HG03159 (cell line): ENCODE data around the gene NXPH4.

ENCODE experiments used
- ATAC-seq: cut with Tn5 transposase; IDR thresholded peaks from one replicate; pipeline ENCODE4 v1.9.1; 2021; ENCODE audit warnings: mild to moderate bottlenecking, moderate library complexity; ENCODE audit not compliant: unreplicated experiment

NXPH4 gene

GRCh38 chr12:57241402-57242310 lies 25.1 kb downstream of the NXPH4 start:
- ATAC-seq = no peak

GRCh38 chr12:57242329-57242690 lies 25.7 kb downstream of the NXPH4 start:
- ATAC-seq = no peak

GRCh38 chr12:57242691-57243454 lies 26.3 kb downstream of the NXPH4 start:
- peak; percentile 44 for ATAC-seq

GRCh38 chr12:57243521-57244311 lies 27.1 kb downstream of the NXPH4 start:
- no peak for ATAC-seq

GRCh38 chr12:57244312-57244696 lies 27.7 kb downstream of the NXPH4 start:
- no peak for ATAC-seq

GRCh38 chr12:57247041-57247440 lies 30.4 kb downstream of the NXPH4 start:
- ATAC-seq = no peak

GRCh38 chr12:57248934-57249742 lies 32.5 kb downstream of the NXPH4 start:
- no peak for ATAC-seq

GRCh38 chr12:57250541-57250940 lies 33.9 kb downstream of the NXPH4 start:
- ATAC-seq = no peak

GRCh38 chr12:57250956-57251355 lies 34.4 kb downstream of the NXPH4 start, which contains the start of gene STAC3:
Gene STAC3, minus strand, starts transcription at chr12:57251187. Its CDS starts 1,551 bp downstream, at chr12:57249636.
- no peak for ATAC-seq

GRCh38 chr12:57254506-57255280 lies 38.1 kb downstream of the NXPH4 start:
- ATAC-seq = no peak

- no peak for ATAC-seq
Measured at GRCh38 chr12:57255916-57256315, 39.3 kb downstream of the NXPH4 start.

GRCh38 chr12:57258977-57259970 lies 42.7 kb downstream of the NXPH4 start:
- ATAC-seq = no peak

GRCh38 chr12:57260366-57260765 lies 43.8 kb downstream of the NXPH4 start:
- no peak for ATAC-seq

- no peak for ATAC-seq
Measured at GRCh38 chr12:57261428-57261865, 44.9 kb downstream of the NXPH4 start.

- ATAC-seq = no peak
Measured at GRCh38 chr12:57262126-57262822, 45.7 kb downstream of the NXPH4 start.

GRCh38 chr12:57263096-57263495 lies 46.5 kb downstream of the NXPH4 start:
- ATAC-seq = no peak

GRCh38 chr12:57266681-57267080 lies 50.1 kb downstream of the NXPH4 start:
- no peak for ATAC-seq

- ATAC-seq = no peak
Measured at GRCh38 chr12:57268264-57268663, 51.7 kb downstream of the NXPH4 start.
